NCI-H345 (cell line): ENCODE data around the gene ZNF853.
"Not testable (repeated sequence)": the region's sequence is repeated elsewhere in the genome, so short reads cannot be mapped to it uniquely, and the experiment has no call there.

Experiments used
- DNase-seq: peaks from one replicate; lab custom pipeline; 2025; lab: John Stamatoyannopoulos, UW

ZNF853 gene

DNA sequence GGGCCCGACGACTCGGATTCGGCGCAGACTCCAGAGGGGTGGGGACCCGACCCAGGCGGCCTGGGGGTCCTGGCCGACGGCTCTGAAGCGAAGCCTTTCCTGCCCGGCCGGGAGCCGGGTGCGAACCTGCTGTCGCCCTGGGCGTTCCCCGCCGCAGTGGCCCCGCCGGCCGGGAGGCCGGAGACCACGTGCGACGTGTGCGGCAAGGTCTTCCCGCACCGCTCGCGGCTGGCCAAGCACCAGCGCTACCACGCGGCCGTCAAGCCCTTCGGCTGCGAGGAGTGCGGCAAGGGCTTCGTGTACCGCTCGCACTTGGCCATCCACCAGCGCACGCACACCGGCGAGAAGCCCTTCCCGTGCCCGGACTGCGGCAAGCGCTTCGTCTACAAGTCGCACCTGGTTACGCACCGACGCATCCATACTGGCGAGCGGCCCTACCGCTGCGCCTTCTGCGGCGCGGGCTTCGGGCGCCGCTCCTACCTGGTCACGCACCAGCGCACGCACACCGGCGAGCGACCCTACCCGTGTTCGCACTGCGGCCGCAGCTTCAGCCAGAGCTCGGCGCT lies 37.1 kb downstream of the ZNF853 start:
- DNase-seq: no peak

DNA sequence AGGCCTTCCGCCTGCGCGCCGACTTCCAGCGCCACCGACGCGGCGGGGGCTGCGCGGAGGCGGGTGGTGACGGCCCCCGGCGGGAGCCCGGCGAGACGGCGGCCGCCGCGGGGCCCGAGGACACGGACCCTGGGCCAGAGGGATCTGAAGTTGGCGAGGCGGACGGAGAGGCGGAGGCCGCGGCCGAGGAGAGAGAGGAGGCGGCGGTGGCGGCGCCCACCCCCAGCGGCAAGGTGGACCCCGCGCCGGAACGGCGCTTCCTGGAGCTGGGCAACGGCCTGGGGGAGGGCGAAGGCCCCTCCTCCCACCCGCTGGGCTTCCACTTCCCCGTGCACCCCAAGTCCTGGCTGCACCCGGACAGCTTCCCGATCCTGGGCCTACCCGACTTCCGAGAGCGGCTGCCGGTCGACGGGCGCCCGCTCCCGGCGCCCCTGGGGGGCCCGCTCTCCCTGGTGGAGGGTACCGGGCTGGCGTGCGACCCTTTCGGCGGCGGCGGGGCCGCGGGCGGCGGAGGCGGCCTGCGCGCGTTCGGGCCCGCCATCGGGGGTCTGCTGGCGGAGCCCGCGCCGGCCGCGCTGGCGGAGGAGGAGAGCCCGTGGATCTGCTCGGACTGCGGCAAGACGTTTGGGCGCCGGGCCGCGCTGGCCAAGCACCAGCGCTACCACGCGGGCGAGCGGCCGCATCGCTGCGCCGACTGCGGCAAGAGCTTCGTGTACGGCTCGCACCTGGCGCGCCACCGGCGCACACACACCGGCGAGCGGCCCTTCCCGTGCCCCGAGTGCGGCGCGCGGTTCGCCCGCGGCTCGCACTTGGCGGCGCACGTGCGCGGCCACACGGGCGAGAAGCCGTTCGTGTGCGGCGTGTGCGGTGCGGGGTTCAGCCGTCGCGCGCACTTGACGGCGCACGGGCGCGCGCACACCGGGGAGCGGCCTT lies 37.9 kb downstream of the ZNF853 start:
- no peak for DNase-seq

DNA sequence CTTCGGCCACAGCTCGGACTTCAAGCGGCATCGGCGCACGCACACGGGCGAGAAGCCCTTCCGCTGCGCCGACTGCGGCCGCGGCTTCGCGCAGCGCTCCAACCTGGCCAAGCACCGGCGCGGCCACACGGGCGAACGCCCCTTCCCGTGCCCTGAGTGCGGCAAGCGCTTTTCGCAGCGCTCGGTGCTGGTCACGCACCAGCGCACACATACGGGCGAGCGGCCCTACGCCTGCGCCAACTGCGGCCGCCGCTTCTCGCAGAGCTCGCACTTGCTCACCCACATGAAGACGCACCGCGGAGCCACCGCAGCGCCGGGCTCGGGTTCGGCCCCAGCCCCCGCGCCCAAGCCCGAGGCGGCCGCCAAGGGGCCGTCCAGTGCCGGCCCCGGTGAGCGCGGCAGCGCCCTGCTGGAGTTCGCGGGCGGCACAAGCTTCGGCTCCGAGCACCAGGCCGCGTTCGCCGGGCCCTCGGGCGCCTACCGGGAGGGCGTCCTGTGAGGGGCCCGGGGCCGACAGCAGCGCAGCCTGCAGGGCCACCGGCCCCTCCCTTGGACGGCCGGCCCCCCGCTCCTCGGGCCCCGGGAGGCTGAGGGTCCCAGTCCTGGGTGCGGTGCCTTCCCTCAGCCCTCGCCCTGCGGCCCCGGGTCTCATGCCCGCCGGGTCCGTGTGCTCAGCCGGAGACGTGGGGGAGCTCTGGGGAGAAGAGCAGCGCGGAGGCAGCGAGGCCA lies 38.9 kb downstream of the ZNF853 start:
- DNase-seq: no peak

GRCh38 chr7:6654842-6655610 lies 39.6 kb downstream of the ZNF853 start:
- no peak for DNase-seq

- DNase-seq: no peak
These were observed 40.4 kb downstream of the ZNF853 start for GRCh38 chr7:6655636-6656385.

GRCh38 chr7:6656413-6656812 lies 41.0 kb downstream of the ZNF853 start:
- DNase-seq: no peak

DNA sequence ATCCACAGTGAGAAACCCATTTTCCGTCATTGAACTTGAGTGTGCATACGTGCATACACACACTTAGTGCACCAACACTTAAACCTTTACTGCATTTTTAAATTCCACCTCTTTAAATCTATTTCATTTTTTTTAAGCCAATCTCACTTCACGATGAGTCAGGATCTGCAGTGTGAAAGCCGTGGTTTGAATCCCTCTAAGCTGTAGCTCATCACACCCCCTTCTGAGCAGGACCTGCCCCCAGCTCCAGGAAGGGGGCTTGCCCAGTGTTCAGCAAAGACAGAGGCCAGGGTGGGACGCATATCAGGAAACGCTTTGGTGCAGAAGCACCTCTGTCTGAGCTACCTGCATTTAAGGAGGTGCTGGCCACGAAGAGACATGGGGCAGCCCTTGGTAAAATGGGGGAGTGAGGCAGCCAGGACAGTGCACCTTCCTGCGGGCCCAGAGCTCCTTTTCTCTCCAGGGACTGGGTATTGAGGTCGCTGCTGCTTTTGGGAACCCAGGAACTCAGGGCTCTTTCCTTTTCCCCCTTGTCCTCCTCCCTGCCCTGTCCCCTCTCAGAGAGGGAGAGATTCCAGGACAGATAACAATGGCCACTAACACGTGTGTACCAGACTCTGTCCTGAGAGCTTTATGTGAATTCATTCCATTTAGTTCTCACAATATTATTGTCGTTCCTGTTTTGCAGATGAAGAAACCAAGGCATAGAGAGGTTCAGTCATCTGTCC lies 43.4 kb downstream of the ZNF853 start:
- DNase-seq: no peak

- DNase-seq: not testable (repeated sequence)
These were observed 55.4 kb downstream of the ZNF853 start for GRCh38 chr7:6670851-6671250.
